ENCODE measurements around the gene ARHGAP19. TPM values are rescaled to one million over a fixed set of nuclear protein-coding genes. Genes with fewer than 3 reads are reported as not detected.

The ARHGAP19 gene
- total and polyA plus RNA-seq, 2 donors (not counting 3 experiments of a cell fraction or from before 2014, with no cell fraction given), result 6.8 to 20.0 TPM

DNA sequence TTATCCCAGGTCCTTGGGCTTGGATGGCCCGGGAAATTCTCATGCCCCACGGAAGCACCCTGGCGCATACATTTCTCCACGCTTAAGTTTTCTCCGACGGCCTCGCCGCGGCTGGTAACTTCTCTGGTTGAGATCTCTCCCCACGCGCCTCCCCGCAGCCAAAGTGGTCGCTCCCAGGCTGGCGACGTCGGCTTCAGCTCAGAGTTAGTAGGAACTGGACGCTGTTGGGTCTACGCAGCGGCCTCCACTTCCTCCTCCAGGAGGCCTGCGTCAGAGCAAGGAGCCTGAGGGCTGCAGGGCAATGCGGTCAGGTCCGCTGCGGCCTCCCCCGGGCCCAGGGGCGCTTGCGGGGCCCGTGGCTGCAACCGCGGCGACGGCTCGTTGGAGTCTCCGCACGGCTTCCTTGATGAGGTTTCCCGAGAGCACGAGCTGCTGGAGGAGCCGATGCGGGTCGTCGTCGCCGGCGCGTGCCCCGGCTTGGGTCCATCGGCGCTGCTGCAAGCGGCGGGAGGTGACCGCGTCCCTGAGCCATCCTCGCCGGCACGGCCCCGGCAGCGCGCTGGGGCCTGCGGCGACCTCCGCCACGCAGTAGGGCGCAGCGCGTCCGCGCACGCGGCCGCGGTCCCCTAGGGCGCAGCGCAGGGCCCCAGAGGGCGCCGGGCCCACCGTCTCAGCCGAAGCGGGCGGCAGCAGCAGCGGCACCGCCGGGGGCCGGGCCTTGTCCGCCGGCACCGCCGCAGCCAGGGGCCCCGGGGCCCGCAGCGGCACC is 41.3 kb upstream of the ARHGAP19 start:
- BruUV-seq (replicated peaks), result no TSS peak

More for the DNA sequence above, 41.3 kb upstream of the ARHGAP19 start:
- DNase-seq (ENCODE audit: low read depth, low spot score), result peak; percentile 66
- Histone ChIP-seq H3K9me3 (replicated peaks; ENCODE audit: control insufficient read depth, insufficient read depth, low read length) (no peaks in the 10 kb centered on the region), H3K9me1 (replicated peaks; ENCODE audit: control insufficient read depth, extremely low read depth, insufficient read depth, low read length) (no peaks in the 10 kb centered on the region), H3K79me2 (ENCODE audit: control insufficient read depth, insufficient read depth, low read length) (peaks cover 24% of the 10 kb centered on the region), H3K4me3 (replicated peaks in 1 of 3; ENCODE audit: insufficient read depth in 1 of 3, low read depth in 1 of 3, low read length in 3 of 3) (peak overlapping the region; percentile 32 to 84 (median 80)), H3K9ac (replicated peaks; ENCODE audit: extremely low read depth, insufficient read depth, low read length) (peak overlapping the region; percentile 97), H2AFZ (ENCODE audit: low read depth, low read length) (peak overlapping the region; percentile 21), H4K20me1 (replicated peaks; ENCODE audit: control insufficient read depth, extremely low read depth, insufficient read depth, low read length) (no peaks in the 10 kb centered on the region), H3K36me3 (ENCODE audit: control insufficient read depth in 2 of 2, extremely low read depth in 1 of 2, insufficient read depth in 2 of 2, low read length in 2 of 2) (peaks cover 0 to 1% of the 10 kb centered on the region in 2 experiments), H3K27me3 (ENCODE audit: control insufficient read depth in 2 of 2, insufficient read depth in 2 of 2, low read length in 2 of 2) (peaks cover 20 to 29% of the 10 kb centered on the region in 2 experiments), H3K4me1 (ENCODE audit: control insufficient read depth, extremely low read depth, insufficient read depth, low read length) (peaks cover 11% of the 10 kb centered on the region), H3K27ac (ENCODE audit: insufficient read depth, low read depth, low read length) (peak overlapping the region; percentile 75), H3K4me2 (ENCODE audit: insufficient read depth, low read length) (peak overlapping the region; percentile 88)
- POLR2A ChIA-PET, result interaction anchor here (3.4 kb wide), 1 partner anchor 14 kb away, joined by 10 read pairs; the partner anchor contains the start of gene FRAT1
- FAIRE-seq, result no peak
- CTCF ChIA-PET, result interaction anchor here (0.7 to 4.4 kb wide), 19 partner anchors 11 to 296 kb away, joined by 3 to 73 read pairs (median 9); partner anchors contain the start of genes ARHGAP19, FRAT1 and RRP12
- no peak for TF ChIP-seq EZH2 (IDR thresholded peaks at IDR 0.05; ENCODE audit: borderline replicate concordance, low read depth, low read length, severe bottlenecking)
- TF ChIP-seq MYC (IDR thresholded peaks at IDR 0.05; ENCODE audit: low read depth, low read length), result no peak
- no peak for TF ChIP-seq POLR2AphosphoS5 (IDR thresholded peaks at IDR 0.05; ENCODE audit: insufficient read depth, low read depth, low read length)
- TF ChIP-seq, protein P1, sequence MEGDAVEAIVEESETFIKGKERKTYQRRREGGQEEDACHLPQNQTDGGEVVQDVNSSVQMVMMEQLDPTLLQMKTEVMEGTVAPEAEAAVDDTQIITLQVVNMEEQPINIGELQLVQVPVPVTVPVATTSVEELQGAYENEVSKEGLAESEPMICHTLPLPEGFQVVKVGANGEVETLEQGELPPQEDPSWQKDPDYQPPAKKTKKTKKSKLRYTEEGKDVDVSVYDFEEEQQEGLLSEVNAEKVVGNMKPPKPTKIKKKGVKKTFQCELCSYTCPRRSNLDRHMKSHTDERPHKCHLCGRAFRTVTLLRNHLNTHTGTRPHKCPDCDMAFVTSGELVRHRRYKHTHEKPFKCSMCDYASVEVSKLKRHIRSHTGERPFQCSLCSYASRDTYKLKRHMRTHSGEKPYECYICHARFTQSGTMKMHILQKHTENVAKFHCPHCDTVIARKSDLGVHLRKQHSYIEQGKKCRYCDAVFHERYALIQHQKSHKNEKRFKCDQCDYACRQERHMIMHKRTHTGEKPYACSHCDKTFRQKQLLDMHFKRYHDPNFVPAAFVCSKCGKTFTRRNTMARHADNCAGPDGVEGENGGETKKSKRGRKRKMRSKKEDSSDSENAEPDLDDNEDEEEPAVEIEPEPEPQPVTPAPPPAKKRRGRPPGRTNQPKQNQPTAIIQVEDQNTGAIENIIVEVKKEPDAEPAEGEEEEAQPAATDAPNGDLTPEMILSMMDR (IDR thresholded peaks at IDR 0.05; ENCODE audit: extremely low read depth in 1 of 2, insufficient read depth in 1 of 2, low read depth in 1 of 2, low read length in 2 of 2), result no peak
- no peak for TF ChIP-seq FOS (IDR thresholded peaks at IDR 0.05; ENCODE audit: borderline replicate concordance, insufficient read depth, low read length)
- TF ChIP-seq, protein P2, sequence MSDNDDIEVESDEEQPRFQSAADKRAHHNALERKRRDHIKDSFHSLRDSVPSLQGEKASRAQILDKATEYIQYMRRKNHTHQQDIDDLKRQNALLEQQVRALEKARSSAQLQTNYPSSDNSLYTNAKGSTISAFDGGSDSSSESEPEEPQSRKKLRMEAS (IDR thresholded peaks at IDR 0.05; ENCODE audit: insufficient read depth, insufficient read length), result no peak
- no peak for TF ChIP-seq POLR2A (IDR thresholded peaks at IDR 0.05; ENCODE audit: low read depth, low read length)
- no peak for TF ChIP-seq GATA2 (IDR thresholded peaks at IDR 0.05; ENCODE audit: insufficient read depth, insufficient read length, low read depth, low read length)
- TF ChIP-seq JUN (IDR thresholded peaks at IDR 0.05; ENCODE audit: borderline replicate concordance, insufficient read depth, insufficient read length, low read depth), result no peak
- intact Hi-C loops (cut with micrococcal nuclease) (loop anchor here (1.0 to 10.0 kb wide), 5 partner anchors 22 to 259 kb away; partner anchors contain the start of genes ARHGAP19 and RRP12), dilution Hi-C loops (cut with MboI; ENCODE audit: extremely low pct_ligation_motif_present, low sequenced_read_pairs) (no loop called here)

Data from endothelial cell of umbilical vein (primary cell).